Esophagus squamous epithelium (tissue), 5 donors: ENCODE measurements around the gene LRRC71. TPM values are rescaled to one million over a fixed set of nuclear protein-coding genes. Genes with fewer than 3 reads are reported as not detected.

Experiments used
- DNase-seq: peaks from one replicate; lab custom pipeline; 2025; lab: John Stamatoyannopoulos, UW
- H3K27ac ChIP-seq, 4 donors: fragments of 200-600 bp; sonication (generic); one replicate each; pipeline ENCODE4 v1.5.1; 2016 to 2019; ENCODE audit warnings: mild to moderate bottlenecking in 1 of 4
- H3K27me3 ChIP-seq, 4 donors: fragments of 200-600 bp; sonication (generic); 1 replicate in 3 of 4; 2 replicates in 1 of 4; pipeline versions ENCODE4 v1.5.1 to v1.6.0; 2017 to 2021; ENCODE audit warnings: antibody characterized with exemption in 1 of 4
- H3K36me3 ChIP-seq, 3 donors: fragments of 200-600 bp; sonication (generic); one replicate each; pipeline ENCODE4 v1.5.1; 2016 to 2019
- H3K4me1 ChIP-seq, 3 donors: fragments of 200-600 bp; sonication (generic); one replicate each; pipeline ENCODE4 v1.5.1; 2017 to 2019
- H3K4me3 ChIP-seq, 4 donors: fragments of 200-600 bp; sonication (generic); 1 replicate in 3 of 4; 2 replicates in 1 of 4; pipeline ENCODE4 v1.5.1; 2016 to 2019; ENCODE audit warnings: mild to moderate bottlenecking in 2 of 4, moderate library complexity in 1 of 4
- H3K9me3 ChIP-seq, 3 donors: fragments of 200-600 bp; sonication (generic); one replicate each; pipeline ENCODE4 v1.5.1; 2016 to 2019
- CTCF ChIP-seq, 6 experiments: fragments of 450-650 bp in 4 of 6; fragments of 200-600 bp in 2 of 6; sonication (generic) in 2 of 6; IDR thresholded peaks; one replicate each; pipeline ENCODE4 v1.5.1; 2016 to 2019; ENCODE audit warnings: antibody characterized with exemption in 6 of 6, mild to moderate bottlenecking in 4 of 6, moderate library complexity in 4 of 6
- POLR2A ChIP-seq, 4 donors: fragments of 450-650 bp; IDR thresholded peaks; one replicate each; pipeline ENCODE4 v1.6.1; 2017; ENCODE audit warnings: antibody characterized with exemption in 4 of 4, mild to moderate bottlenecking in 4 of 4, moderate library complexity in 3 of 4
- WGBS, 2 donors: methylation state at CpG; one replicate each; pipeline ENCODE4 v1.1.5; 2018; 5-methylcytosine and 5-hydroxymethylcytosine counted together
- intact Hi-C: fragments of 100-400 bp; cut with DNase I; formaldehyde crosslinking; loops from one replicate; pipeline ENCODE4 v1.15.0; 2022
- total RNA-seq, 4 donors: library from RNA; depleted of rRNA; stranded (reverse); fragments of >200 nt; gene quantifications; one replicate each; pipeline ENCODE4 v1.1.0, GENCODE V29; 2016
- donor health status: DM: yes; HTN: yes; CAD: no.

LRRC71 gene
- total RNA-seq, 4 donors from 2014 or later = not detected

DNA sequence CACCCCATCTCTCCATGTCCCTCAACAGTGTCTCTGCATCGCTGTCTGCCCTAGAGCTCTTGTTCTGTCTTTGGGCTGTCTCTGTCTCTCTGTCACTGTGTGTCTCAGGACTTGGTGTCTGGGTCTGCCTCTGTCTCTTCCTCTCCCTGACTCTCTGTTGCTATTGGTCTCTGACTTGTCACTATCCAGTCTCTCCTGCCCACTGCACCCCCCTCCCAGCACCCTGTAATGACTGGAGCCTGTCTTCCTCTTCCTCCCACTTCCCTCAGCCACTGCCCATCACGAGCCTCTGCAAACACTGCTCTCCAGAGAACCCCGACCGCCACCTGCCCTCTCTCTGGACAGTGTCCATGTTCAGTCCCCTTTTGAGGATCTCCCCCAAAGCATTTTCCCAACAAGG lies 14.8 kb upstream of the LRRC71 start:
- no peak for TF ChIP-seq CTCF (IDR thresholded peaks at IDR 0.05)
- TF ChIP-seq POLR2A (IDR thresholded peaks at IDR 0.05) = no peak
- Histone ChIP-seq H3K36me3 (peaks cover 0 to 42% (median 3%) of the 10 kb centered on the region in 3 donors), H3K27me3 (peaks cover 0 to 55% (median 0%) of the 10 kb centered on the region in 4 donors), H3K9me3 (no peaks in the 10 kb centered on the region), H3K27ac (no peak overlapping the region), H3K4me1 (peaks cover 10 to 64% (median 22%) of the 10 kb centered on the region in 3 donors), H3K4me3 (no peak overlapping the region)
- no peak for DNase-seq
- WGBS, 2 donors = 48 to 57% methylated on average over 4 of the region's 4 CpGs
- intact Hi-C loops = no loop called here

DNA sequence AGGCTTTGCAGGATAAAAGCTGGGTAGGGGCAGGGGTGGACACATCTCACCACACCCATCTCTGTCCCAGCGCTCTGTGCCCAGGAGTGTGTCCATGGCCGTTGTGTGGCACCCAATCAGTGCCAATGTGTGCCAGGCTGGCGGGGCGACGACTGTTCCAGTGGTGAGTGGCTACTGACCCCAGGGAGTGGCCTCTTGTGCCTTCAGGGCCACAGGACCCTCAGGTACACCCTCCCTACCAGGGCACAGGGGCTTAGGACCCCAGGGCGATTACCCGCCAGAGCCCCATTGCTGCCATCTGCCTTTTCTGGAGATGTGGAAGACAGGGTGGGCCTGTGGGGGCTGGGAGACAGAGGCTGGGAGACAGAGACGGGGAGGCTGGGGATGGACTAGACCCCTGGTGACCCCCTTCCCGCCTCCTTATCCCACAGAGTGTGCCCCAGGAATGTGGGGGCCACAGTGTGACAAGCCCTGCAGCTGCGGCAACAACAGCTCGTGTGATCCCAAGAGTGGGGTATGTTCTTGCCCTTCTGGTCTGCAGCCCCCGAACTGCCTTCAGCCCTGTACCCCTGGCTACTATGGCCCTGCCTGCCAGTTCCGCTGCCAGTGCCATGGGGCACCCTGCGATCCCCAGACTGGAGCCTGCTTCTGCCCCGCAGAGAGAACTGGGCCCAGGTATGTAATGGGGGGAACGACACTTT lies 14.1 kb upstream of the LRRC71 start:
- H3K9me3 ChIP-seq = no peaks in the 10 kb centered on the region
- no peak for DNase-seq
- H3K4me1 ChIP-seq = peaks cover 4 to 60% (median 22%) of the 10 kb centered on the region in 3 donors
- H3K27me3 ChIP-seq = peaks cover 0 to 50% (median 0%) of the 10 kb centered on the region in 4 donors
- intact Hi-C loops = no loop called here
- WGBS, 2 donors = 89 to 91% methylated on average over 3 to 8 of the region's 16 CpGs
- H3K4me3 ChIP-seq = no peak overlapping the region
- H3K36me3 ChIP-seq = peaks cover 0 to 42% (median 3%) of the 10 kb centered on the region in 3 donors
- peak overlapping the region in 1 of 4 donors; percentile 17 for H3K27ac ChIP-seq
- TF ChIP-seq POLR2A (IDR thresholded peaks at IDR 0.05) (no peak), CTCF (IDR thresholded peaks at IDR 0.05) (no peak)

GRCh38 chr1:156908541-156908940 lies 11.9 kb upstream of the LRRC71 start:
- no peak for DNase-seq
- intact Hi-C loops = no loop called here
- H3K4me3 ChIP-seq = no peak overlapping the region
- peaks cover 0 to 57% (median 3%) of the 10 kb centered on the region in 3 donors for H3K36me3 ChIP-seq
- TF ChIP-seq POLR2A (IDR thresholded peaks at IDR 0.05) (no peak), CTCF (IDR thresholded peaks at IDR 0.05) (no peak)
- H3K9me3 ChIP-seq = no peaks in the 10 kb centered on the region
- H3K27me3 ChIP-seq = peaks cover 0 to 65% (median 0%) of the 10 kb centered on the region in 4 donors
- peaks cover 4 to 45% (median 14%) of the 10 kb centered on the region in 3 donors for H3K4me1 ChIP-seq
- 16 to 70% methylated on average over 6 to 12 of the region's 29 CpGs for WGBS, 2 donors
- no peak overlapping the region for H3K27ac ChIP-seq

GRCh38 chr1:156908955-156909354 lies 11.5 kb upstream of the LRRC71 start:
- no peaks in the 10 kb centered on the region for H3K9me3 ChIP-seq
- peaks cover 0 to 61% (median 3%) of the 10 kb centered on the region in 3 donors for H3K36me3 ChIP-seq
- DNase-seq = no peak
- intact Hi-C loops = no loop called here
- 39 to 56% methylated on average over 10 of the region's 10 CpGs for WGBS, 2 donors
- TF ChIP-seq POLR2A (IDR thresholded peaks at IDR 0.05) (no peak), CTCF (IDR thresholded peaks at IDR 0.05) (no peak)
- H3K4me1 ChIP-seq = peaks cover 4 to 41% (median 14%) of the 10 kb centered on the region in 3 donors
- H3K27me3 ChIP-seq = peaks cover 0 to 69% (median 0%) of the 10 kb centered on the region in 4 donors
- H3K4me3 ChIP-seq = no peak overlapping the region
- H3K27ac ChIP-seq = no peak overlapping the region

- no peak for TF ChIP-seq POLR2A (IDR thresholded peaks at IDR 0.05)
- no peak for TF ChIP-seq CTCF (IDR thresholded peaks at IDR 0.05)
- no peaks in the 10 kb centered on the region for H3K9me3 ChIP-seq
- no peak overlapping the region for H3K4me3 ChIP-seq
- H3K27ac ChIP-seq = no peak overlapping the region
- 80% methylated on average over 1 of the region's 5 CpGs; no CpG with 5 or more reads in 1 of the 2 donors for WGBS, 2 donors
- peaks cover 0 to 70% (median 0%) of the 10 kb centered on the region in 4 donors for H3K27me3 ChIP-seq
- no peak for DNase-seq
- H3K4me1 ChIP-seq = peaks cover 4 to 34% (median 14%) of the 10 kb centered on the region in 3 donors
- peaks cover 0 to 69% (median 3%) of the 10 kb centered on the region in 3 donors for H3K36me3 ChIP-seq
- intact Hi-C loops = no loop called here
Observed at GRCh38 chr1:156909671-156910070, 10.8 kb upstream of the LRRC71 start.
